Panc1 (cell line): Measurements from ENCODE around the gene SIK2.

Experiments
- CTCF ChIP-seq: fragments of 450-650 bp; IDR thresholded peaks from 2 replicates; pipeline ENCODE4 v1.5.1; 2017; ENCODE audit warnings: mild to moderate bottlenecking
- POLR2AphosphoS5 ChIP-seq: IDR thresholded peaks from 2 replicates; pipeline ENCODE4 v1.6.1; 2012; ENCODE audit warnings: mild to moderate bottlenecking, low read depth, low read length, moderate library complexity
- REST ChIP-seq, 2 experiments: IDR thresholded peaks; 2 replicates each; pipeline ENCODE4 v1.6.1; 2011 to 2012; ENCODE audit warnings: low read depth in 2 of 2, control low read depth in 1 of 2, low read length in 1 of 2, mild to moderate bottlenecking in 1 of 2, moderate library complexity in 1 of 2; ENCODE audit not compliant: insufficient read depth in 1 of 2
- SIN3A ChIP-seq: IDR thresholded peaks from 2 replicates; pipeline ENCODE4 v1.6.1; 2012; ENCODE audit warnings: low read depth, mild to moderate bottlenecking, low read length, moderate library complexity, borderline replicate concordance; ENCODE audit not compliant: insufficient read depth
- TCF7L2 ChIP-seq: IDR thresholded peaks from 2 replicates; pipeline ENCODE4 v1.6.1; 2011; ENCODE audit warnings: mild to moderate bottlenecking, low read depth, low read length, inconsistent platforms

- TF ChIP-seq CTCF, result no peak
- TF ChIP-seq REST (IDR thresholded peaks at IDR 0.05; ENCODE audit: insufficient read depth in 1 of 2, low read depth in 2 of 2, low read length in 1 of 2), result no peak
- TF ChIP-seq POLR2AphosphoS5, result no peak
- TF ChIP-seq TCF7L2, result no peak
- no peak for TF ChIP-seq SIN3A
These were observed 164.5 kb downstream of the SIK2 start for GRCh38 chr11:111766834-111767142.
